ENCODE data around the gene GRIP2.

The GRIP2 gene

DNA sequence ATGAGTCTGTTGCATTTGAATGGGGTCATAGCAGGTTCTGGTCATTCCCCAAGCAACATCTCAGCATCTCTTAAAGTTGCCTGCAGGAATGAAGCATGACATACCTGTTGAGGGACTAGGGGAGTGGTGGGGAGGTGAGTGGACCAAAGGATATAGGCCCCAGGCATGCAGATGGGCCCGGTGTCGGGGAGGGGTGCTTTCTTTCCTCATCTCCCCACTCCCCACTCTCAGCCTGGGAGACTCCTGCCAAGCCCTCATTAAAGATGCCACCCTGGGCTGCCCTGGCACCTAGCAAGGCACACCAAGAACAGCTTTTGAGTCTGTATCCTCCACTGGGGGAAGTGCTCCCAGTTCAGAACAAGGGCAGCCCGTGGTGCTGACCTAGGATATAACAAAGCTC lies 54.2 kb downstream of the GRIP2 start:
- no peak overlapping the region for H3K4ac ChIP-seq (ENCODE audit: low read depth, low read length)
- no peak overlapping the region for H3K4me3 ChIP-seq (ENCODE audit: low read length)
- WGBS (ENCODE audit: extremely low coverage, insufficient coverage, low lambda C conversion rate): no CpG with 5 or more reads among the region's 3 CpGs
- no peak overlapping the region for H2BK120ac ChIP-seq (ENCODE audit: low read depth, low read length)
- H2AK5ac ChIP-seq (ENCODE audit: low read length): no peak overlapping the region
- no peaks in the 10 kb centered on the region for H3K4me1 ChIP-seq (ENCODE audit: control insufficient read depth, low read depth, low read length)
- no peaks in the 10 kb centered on the region for H3K79me2 ChIP-seq (ENCODE audit: control insufficient read depth, insufficient read depth, low read length)
- no peak overlapping the region for H4K5ac ChIP-seq (ENCODE audit: low read length)
- H2BK15ac ChIP-seq (replicated peaks; ENCODE audit: low read depth): no peak overlapping the region
- no peak overlapping the region for H4K8ac ChIP-seq (ENCODE audit: low read depth, low read length)
- no peaks in the 10 kb centered on the region for H3K27me3 ChIP-seq (ENCODE audit: insufficient read depth, low read length, poor library complexity)
- DNase-seq: no peak
- no peaks in the 10 kb centered on the region for H3K79me1 ChIP-seq (ENCODE audit: low read length)
- no peak overlapping the region for H3K4me2 ChIP-seq (ENCODE audit: low read length)
- H3K18ac ChIP-seq (ENCODE audit: low read length): no peak overlapping the region
- H3K36me3 ChIP-seq (ENCODE audit: control insufficient read depth, insufficient read depth, low read length): peaks cover 7% of the 10 kb centered on the region
- H3K27ac ChIP-seq (ENCODE audit: low read depth, low read length): no peak overlapping the region
- no peak overlapping the region for H3K56ac ChIP-seq (ENCODE audit: low read length)
- no peak overlapping the region for H2BK5ac ChIP-seq (ENCODE audit: low read length)
- no peak overlapping the region for H3K23ac ChIP-seq (ENCODE audit: low read length)
- no peak overlapping the region for H3K9ac ChIP-seq (ENCODE audit: low read length)

DNA sequence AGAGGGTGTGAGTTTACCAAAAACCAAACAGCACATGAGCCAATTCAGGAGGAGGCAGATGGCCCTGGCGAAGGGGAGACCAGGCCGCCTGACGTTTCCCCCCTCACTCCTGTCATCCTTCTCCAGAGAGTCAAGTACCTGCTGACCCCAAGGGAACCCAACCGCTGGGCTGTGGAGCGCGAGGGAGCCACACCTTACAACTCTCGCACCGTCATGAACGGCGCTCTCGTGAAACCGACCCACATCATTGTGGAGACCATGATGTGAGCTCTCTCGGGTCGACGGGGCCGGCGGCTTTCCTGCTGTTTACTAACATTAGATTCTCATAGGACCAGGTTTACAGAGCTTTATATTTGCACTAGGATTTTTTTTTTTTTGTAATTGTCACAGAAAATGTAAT lies 55.4 kb downstream of the GRIP2 start:
- no peak for DNase-seq
- H3K56ac ChIP-seq (ENCODE audit: low read length): no peak overlapping the region
- H3K9ac ChIP-seq (ENCODE audit: low read length): no peak overlapping the region
- H3K4me1 ChIP-seq (ENCODE audit: control insufficient read depth, low read depth, low read length): no peaks in the 10 kb centered on the region
- no peaks in the 10 kb centered on the region for H3K27me3 ChIP-seq (ENCODE audit: insufficient read depth, low read length, poor library complexity)
- H3K18ac ChIP-seq (ENCODE audit: low read length): no peak overlapping the region
- no peak overlapping the region for H3K23ac ChIP-seq (ENCODE audit: low read length)
- H2BK15ac ChIP-seq (replicated peaks; ENCODE audit: low read depth): no peak overlapping the region
- H3K36me3 ChIP-seq (ENCODE audit: control insufficient read depth, insufficient read depth, low read length): peaks cover 9% of the 10 kb centered on the region
- H2BK5ac ChIP-seq (ENCODE audit: low read length): no peak overlapping the region
- no peak overlapping the region for H3K4me3 ChIP-seq (ENCODE audit: low read length)
- no peak overlapping the region for H3K27ac ChIP-seq (ENCODE audit: low read depth, low read length)
- no peak overlapping the region for H2BK120ac ChIP-seq (ENCODE audit: low read depth, low read length)
- no peak overlapping the region for H2AK5ac ChIP-seq (ENCODE audit: low read length)
- no peak overlapping the region for H4K8ac ChIP-seq (ENCODE audit: low read depth, low read length)
- H3K79me1 ChIP-seq (ENCODE audit: low read length): no peaks in the 10 kb centered on the region
- no peak overlapping the region for H4K5ac ChIP-seq (ENCODE audit: low read length)
- no peak overlapping the region for H3K4me2 ChIP-seq (ENCODE audit: low read length)
- H3K4ac ChIP-seq (ENCODE audit: low read depth, low read length): no peak overlapping the region
- WGBS (ENCODE audit: extremely low coverage, insufficient coverage, low lambda C conversion rate): no CpG with 5 or more reads among the region's 17 CpGs
- H3K79me2 ChIP-seq (ENCODE audit: control insufficient read depth, insufficient read depth, low read length): no peaks in the 10 kb centered on the region

DNA sequence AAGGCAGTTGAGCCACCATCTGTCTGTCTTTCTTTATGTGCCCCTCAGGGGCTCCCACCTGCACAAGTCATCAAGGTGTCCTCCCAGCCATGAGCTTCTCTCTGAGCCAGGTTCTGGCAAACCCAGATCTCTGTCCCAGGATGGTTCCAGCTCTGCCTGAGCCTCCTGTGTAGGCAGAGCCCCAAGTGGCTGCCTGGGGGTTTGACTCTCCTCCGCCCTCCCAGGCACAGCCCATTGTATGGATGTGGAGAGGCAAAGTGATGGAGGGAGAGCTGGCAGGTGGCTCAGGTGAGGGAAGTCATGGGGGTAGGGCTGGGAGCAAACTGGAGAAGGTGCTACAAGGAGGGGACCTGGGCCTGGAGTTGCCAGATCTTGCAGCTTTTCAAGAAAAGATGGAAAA lies 56.9 kb downstream of the GRIP2 start:
- no peak overlapping the region for H3K4me2 ChIP-seq (ENCODE audit: low read length)
- H2BK120ac ChIP-seq (ENCODE audit: low read depth, low read length): no peak overlapping the region
- H4K8ac ChIP-seq (ENCODE audit: low read depth, low read length): no peak overlapping the region
- no peak overlapping the region for H3K18ac ChIP-seq (ENCODE audit: low read length)
- H3K36me3 ChIP-seq (ENCODE audit: control insufficient read depth, insufficient read depth, low read length): peaks cover 15% of the 10 kb centered on the region
- WGBS (ENCODE audit: extremely low coverage, insufficient coverage, low lambda C conversion rate): no CpG with 5 or more reads among the region's 1 CpG
- no peak overlapping the region for H3K4me3 ChIP-seq (ENCODE audit: low read length)
- no peaks in the 10 kb centered on the region for H3K4me1 ChIP-seq (ENCODE audit: control insufficient read depth, low read depth, low read length)
- H3K56ac ChIP-seq (ENCODE audit: low read length): no peak overlapping the region
- no peak overlapping the region for H2BK15ac ChIP-seq (replicated peaks; ENCODE audit: low read depth)
- H3K4ac ChIP-seq (ENCODE audit: low read depth, low read length): no peak overlapping the region
- no peaks in the 10 kb centered on the region for H3K79me2 ChIP-seq (ENCODE audit: control insufficient read depth, insufficient read depth, low read length)
- no peak overlapping the region for H2BK5ac ChIP-seq (ENCODE audit: low read length)
- H4K5ac ChIP-seq (ENCODE audit: low read length): no peak overlapping the region
- H3K9ac ChIP-seq (ENCODE audit: low read length): no peak overlapping the region
- H3K79me1 ChIP-seq (ENCODE audit: low read length): no peaks in the 10 kb centered on the region
- no peaks in the 10 kb centered on the region for H3K27me3 ChIP-seq (ENCODE audit: insufficient read depth, low read length, poor library complexity)
- no peak overlapping the region for H2AK5ac ChIP-seq (ENCODE audit: low read length)
- no peak overlapping the region for H3K27ac ChIP-seq (ENCODE audit: low read depth, low read length)
- no peak overlapping the region for H3K23ac ChIP-seq (ENCODE audit: low read length)
- DNase-seq: no peak

- no peak overlapping the region for H2BK120ac ChIP-seq (ENCODE audit: low read depth, low read length)
- no CpG with 5 or more reads among the region's 2 CpGs for WGBS (ENCODE audit: extremely low coverage, insufficient coverage, low lambda C conversion rate)
- no peak overlapping the region for H3K4me2 ChIP-seq (ENCODE audit: low read length)
These were observed 57.8 kb downstream of the GRIP2 start for GRCh38 chr3:14482271-14482721.

GRCh38 chr3:14481646-14482036 lies 58.5 kb downstream of the GRIP2 start:
- Histone ChIP-seq H3K79me2 (ENCODE audit: control insufficient read depth, insufficient read depth, low read length) (no peaks in the 10 kb centered on the region), H3K4me2 (ENCODE audit: low read length) (no peak overlapping the region), H3K4ac (ENCODE audit: low read depth, low read length) (no peak overlapping the region), H3K56ac (ENCODE audit: low read length) (no peak overlapping the region), H3K4me1 (ENCODE audit: control insufficient read depth, low read depth, low read length) (no peaks in the 10 kb centered on the region), H3K18ac (ENCODE audit: low read length) (no peak overlapping the region), H3K36me3 (ENCODE audit: control insufficient read depth, insufficient read depth, low read length) (peaks cover 20% of the 10 kb centered on the region), H2BK120ac (ENCODE audit: low read depth, low read length) (no peak overlapping the region), H2AK5ac (ENCODE audit: low read length) (no peak overlapping the region), H2BK5ac (ENCODE audit: low read length) (no peak overlapping the region), H3K4me3 (ENCODE audit: low read length) (no peak overlapping the region), H3K27ac (ENCODE audit: low read depth, low read length) (no peak overlapping the region), H3K9ac (ENCODE audit: low read length) (no peak overlapping the region), H2BK15ac (replicated peaks; ENCODE audit: low read depth) (no peak overlapping the region), H4K8ac (ENCODE audit: low read depth, low read length) (no peak overlapping the region), H3K23ac (ENCODE audit: low read length) (peak overlapping the region; percentile 24), H3K79me1 (ENCODE audit: low read length) (no peaks in the 10 kb centered on the region), H4K5ac (ENCODE audit: low read length) (no peak overlapping the region), H3K27me3 (ENCODE audit: insufficient read depth, low read length, poor library complexity) (no peaks in the 10 kb centered on the region)
- no CpG with 5 or more reads among the region's 13 CpGs for WGBS (ENCODE audit: extremely low coverage, insufficient coverage, low lambda C conversion rate)
- DNase-seq: no peak

More at GRCh38 chr3:14482271-14482721, 57.8 kb downstream of the GRIP2 start:
- Histone ChIP-seq H4K8ac (ENCODE audit: low read depth, low read length) (no peak overlapping the region), H3K79me2 (ENCODE audit: control insufficient read depth, insufficient read depth, low read length) (no peaks in the 10 kb centered on the region), H3K9ac (ENCODE audit: low read length) (no peak overlapping the region), H4K5ac (ENCODE audit: low read length) (no peak overlapping the region), H2BK15ac (replicated peaks; ENCODE audit: low read depth) (no peak overlapping the region), H3K27ac (ENCODE audit: low read depth, low read length) (no peak overlapping the region), H3K36me3 (ENCODE audit: control insufficient read depth, insufficient read depth, low read length) (peaks cover 17% of the 10 kb centered on the region), H3K27me3 (ENCODE audit: insufficient read depth, low read length, poor library complexity) (no peaks in the 10 kb centered on the region), H3K23ac (ENCODE audit: low read length) (no peak overlapping the region), H2BK5ac (ENCODE audit: low read length) (no peak overlapping the region), H3K18ac (ENCODE audit: low read length) (no peak overlapping the region), H3K56ac (ENCODE audit: low read length) (no peak overlapping the region), H3K4me1 (ENCODE audit: control insufficient read depth, low read depth, low read length) (no peaks in the 10 kb centered on the region), H2AK5ac (ENCODE audit: low read length) (no peak overlapping the region), H3K4ac (ENCODE audit: low read depth, low read length) (no peak overlapping the region), H3K79me1 (ENCODE audit: low read length) (no peaks in the 10 kb centered on the region), H3K4me3 (ENCODE audit: low read length) (no peak overlapping the region)
- no peak for DNase-seq

GRCh38 chr3:14481018-14481645 lies 59.0 kb downstream of the GRIP2 start:
- no peak overlapping the region for H2BK120ac ChIP-seq (ENCODE audit: low read depth, low read length)
- H3K79me2 ChIP-seq (ENCODE audit: control insufficient read depth, insufficient read depth, low read length): no peaks in the 10 kb centered on the region
- no peaks in the 10 kb centered on the region for H3K4me1 ChIP-seq (ENCODE audit: control insufficient read depth, low read depth, low read length)
- H3K27ac ChIP-seq (ENCODE audit: low read depth, low read length): no peak overlapping the region
- no peak overlapping the region for H2BK5ac ChIP-seq (ENCODE audit: low read length)
- no peak overlapping the region for H3K9ac ChIP-seq (ENCODE audit: low read length)
- H3K36me3 ChIP-seq (ENCODE audit: control insufficient read depth, insufficient read depth, low read length): peaks cover 22% of the 10 kb centered on the region
- no peaks in the 10 kb centered on the region for H3K79me1 ChIP-seq (ENCODE audit: low read length)
- no peak overlapping the region for H3K23ac ChIP-seq (ENCODE audit: low read length)
- no peak overlapping the region for H2AK5ac ChIP-seq (ENCODE audit: low read length)
- no peak overlapping the region for H3K56ac ChIP-seq (ENCODE audit: low read length)
- no peak overlapping the region for H4K8ac ChIP-seq (ENCODE audit: low read depth, low read length)
- no peak overlapping the region for H2BK15ac ChIP-seq (replicated peaks; ENCODE audit: low read depth)
- H3K4me2 ChIP-seq (ENCODE audit: low read length): no peak overlapping the region
- DNase-seq: no peak
- no peak overlapping the region for H3K4ac ChIP-seq (ENCODE audit: low read depth, low read length)
- WGBS (ENCODE audit: extremely low coverage, insufficient coverage, low lambda C conversion rate): no CpG with 5 or more reads among the region's 10 CpGs
- no peak overlapping the region for H4K5ac ChIP-seq (ENCODE audit: low read length)
- H3K4me3 ChIP-seq (ENCODE audit: low read length): no peak overlapping the region
- H3K18ac ChIP-seq (ENCODE audit: low read length): no peak overlapping the region
- no peaks in the 10 kb centered on the region for H3K27me3 ChIP-seq (ENCODE audit: insufficient read depth, low read length, poor library complexity)
